ENCODE data around the gene USP25. TPM values are rescaled to one million over a fixed set of nuclear protein-coding genes. Genes with fewer than 3 reads are reported as not detected.
A peak's percentile ranks its signal among the peaks of the same experiment; 100 is the strongest.

The USP25 gene
- polyA plus RNA-seq, 1 donor (not counting 4 experiments of a cell fraction or from before 2014, with no cell fraction given) = 17.8 TPM

DNA sequence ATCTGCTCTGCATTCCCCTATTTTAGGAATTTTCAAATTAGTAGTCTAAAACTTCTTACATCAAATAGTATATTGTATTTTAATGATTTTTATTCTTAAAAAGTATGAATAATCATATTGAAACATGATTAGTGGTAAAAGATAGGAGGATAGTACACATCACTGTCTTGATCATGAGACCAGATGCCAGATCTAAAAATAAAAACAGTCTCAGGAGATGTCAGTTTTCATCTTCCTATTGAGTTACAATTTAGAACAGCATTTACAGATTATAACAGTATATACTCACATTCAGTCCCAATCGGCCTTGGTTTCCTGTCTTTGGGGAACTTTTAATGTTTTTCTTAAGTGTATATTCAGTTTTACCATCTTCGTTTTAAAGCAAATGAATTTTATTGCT, 95.9 kb downstream of the USP25 start:
- DNase-seq (ENCODE audit: low read depth, low spot score) (no peak), FAIRE-seq (no peak)
- Histone ChIP-seq H3K4me1 (ENCODE audit: control insufficient read depth, extremely low read depth, insufficient read depth, low read length) (peaks cover 3% of the 10 kb centered on the region), H3K4me3 (ENCODE audit: control insufficient read depth in 2 of 3, extremely low read depth in 1 of 3, insufficient read depth in 2 of 3, low read depth in 1 of 3, low read length in 3 of 3) (no peak overlapping the region), H3K9me1 (ENCODE audit: control insufficient read depth, extremely low read depth, insufficient read depth, low read length) (no peaks in the 10 kb centered on the region), H3K9me3 (ENCODE audit: control insufficient read depth, low read depth, low read length) (no peaks in the 10 kb centered on the region), H3K27ac (ENCODE audit: control insufficient read depth, insufficient read depth, low read length) (no peak overlapping the region), H3K9ac (ENCODE audit: control insufficient read depth, extremely low read depth, insufficient read depth, low read length) (no peak overlapping the region), H3K27me3 (ENCODE audit: control insufficient read depth, extremely low read depth, insufficient read depth, low read length) (no peaks in the 10 kb centered on the region), H2AFZ (ENCODE audit: control insufficient read depth, low read length) (no peak overlapping the region), H3K79me2 (ENCODE audit: control insufficient read depth, insufficient read depth, low read length) (no peaks in the 10 kb centered on the region), H4K20me1 (ENCODE audit: control insufficient read depth, extremely low read depth, insufficient read depth, low read length) (no peaks in the 10 kb centered on the region), H3K36me3 (ENCODE audit: control insufficient read depth in 2 of 2, extremely low read depth in 1 of 2, insufficient read depth in 2 of 2, low read length in 2 of 2) (peaks cover 0 to 6% of the 10 kb centered on the region in 2 experiments), H3K4me2 (ENCODE audit: control insufficient read depth, extremely low read depth, insufficient read depth, low read depth, low read length) (no peak overlapping the region)
- dilution Hi-C loops (cut with MboI; ENCODE audit: extremely low pct_ligation_motif_present, low sequenced_read_pairs) = no loop called here
- TF ChIP-seq EZH2 (IDR thresholded peaks at IDR 0.05; ENCODE audit: low read length) = no peak

DNA sequence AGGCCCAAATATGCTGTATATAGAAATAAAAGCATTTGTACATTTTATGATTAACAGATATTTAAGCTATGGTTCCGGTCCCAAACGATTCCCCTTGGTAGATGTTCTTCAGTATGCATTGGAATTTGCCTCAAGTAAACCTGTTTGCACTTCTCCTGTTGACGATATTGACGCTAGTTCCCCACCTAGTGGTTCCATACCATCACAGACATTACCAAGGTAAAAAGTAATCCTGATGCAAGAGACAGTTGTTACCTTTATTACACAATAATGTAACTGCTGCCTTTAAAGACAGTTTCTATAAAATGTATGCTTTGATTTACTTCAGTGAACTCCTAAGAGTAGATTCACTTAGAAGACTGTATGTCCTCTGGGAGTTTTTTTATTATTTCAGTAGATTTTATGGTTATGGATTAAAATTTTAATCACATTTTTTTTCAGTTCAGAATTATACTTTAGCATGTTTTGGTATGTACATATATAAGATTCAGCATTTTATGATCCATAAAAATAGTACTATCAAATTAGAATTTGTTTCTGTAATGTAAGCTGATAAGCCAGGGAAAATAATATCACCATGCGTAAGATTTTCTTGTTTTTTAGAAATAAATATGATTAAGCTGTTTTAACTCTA, 96.5 kb downstream of the USP25 start:
- no peaks in the 10 kb centered on the region for H3K27me3 ChIP-seq (ENCODE audit: control insufficient read depth, extremely low read depth, insufficient read depth, low read length)
- FAIRE-seq (peak; percentile 82), DNase-seq (ENCODE audit: low read depth, low spot score) (no peak)
- peaks cover 0 to 6% of the 10 kb centered on the region in 2 experiments for H3K36me3 ChIP-seq (ENCODE audit: control insufficient read depth in 2 of 2, extremely low read depth in 1 of 2, insufficient read depth in 2 of 2, low read length in 2 of 2)
- no peaks in the 10 kb centered on the region for H3K9me1 ChIP-seq (ENCODE audit: control insufficient read depth, extremely low read depth, insufficient read depth, low read length)
- peak overlapping the region; percentile 11 for H3K27ac ChIP-seq (ENCODE audit: control insufficient read depth, insufficient read depth, low read length)
- dilution Hi-C loops (cut with MboI; ENCODE audit: extremely low pct_ligation_motif_present, low sequenced_read_pairs) = no loop called here
- H3K4me2 ChIP-seq (ENCODE audit: control insufficient read depth, extremely low read depth, insufficient read depth, low read depth, low read length) = no peak overlapping the region
- H3K79me2 ChIP-seq (ENCODE audit: control insufficient read depth, insufficient read depth, low read length) = no peaks in the 10 kb centered on the region
- H2AFZ ChIP-seq (ENCODE audit: control insufficient read depth, low read length) = no peak overlapping the region
- H4K20me1 ChIP-seq (ENCODE audit: control insufficient read depth, extremely low read depth, insufficient read depth, low read length) = no peaks in the 10 kb centered on the region
- no peak overlapping the region for H3K4me3 ChIP-seq (ENCODE audit: control insufficient read depth in 2 of 3, extremely low read depth in 1 of 3, insufficient read depth in 2 of 3, low read depth in 1 of 3, low read length in 3 of 3)
- H3K9ac ChIP-seq (ENCODE audit: control insufficient read depth, extremely low read depth, insufficient read depth, low read length) = no peak overlapping the region
- TF ChIP-seq, protein P1, sequence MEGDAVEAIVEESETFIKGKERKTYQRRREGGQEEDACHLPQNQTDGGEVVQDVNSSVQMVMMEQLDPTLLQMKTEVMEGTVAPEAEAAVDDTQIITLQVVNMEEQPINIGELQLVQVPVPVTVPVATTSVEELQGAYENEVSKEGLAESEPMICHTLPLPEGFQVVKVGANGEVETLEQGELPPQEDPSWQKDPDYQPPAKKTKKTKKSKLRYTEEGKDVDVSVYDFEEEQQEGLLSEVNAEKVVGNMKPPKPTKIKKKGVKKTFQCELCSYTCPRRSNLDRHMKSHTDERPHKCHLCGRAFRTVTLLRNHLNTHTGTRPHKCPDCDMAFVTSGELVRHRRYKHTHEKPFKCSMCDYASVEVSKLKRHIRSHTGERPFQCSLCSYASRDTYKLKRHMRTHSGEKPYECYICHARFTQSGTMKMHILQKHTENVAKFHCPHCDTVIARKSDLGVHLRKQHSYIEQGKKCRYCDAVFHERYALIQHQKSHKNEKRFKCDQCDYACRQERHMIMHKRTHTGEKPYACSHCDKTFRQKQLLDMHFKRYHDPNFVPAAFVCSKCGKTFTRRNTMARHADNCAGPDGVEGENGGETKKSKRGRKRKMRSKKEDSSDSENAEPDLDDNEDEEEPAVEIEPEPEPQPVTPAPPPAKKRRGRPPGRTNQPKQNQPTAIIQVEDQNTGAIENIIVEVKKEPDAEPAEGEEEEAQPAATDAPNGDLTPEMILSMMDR (optimal IDR thresholded peaks at IDR 0.05 in 1 of 3, IDR thresholded peaks at IDR 0.05 in 1 of 3, conservative IDR thresholded peaks at IDR 0.05 in 1 of 3; ENCODE audit: extremely low read depth in 1 of 3, insufficient read depth in 2 of 3, low read length in 3 of 3) = peak; percentile 44 to 69 (median 68)
- no peak for TF ChIP-seq EZH2 (IDR thresholded peaks at IDR 0.05; ENCODE audit: low read length)
- no peaks in the 10 kb centered on the region for H3K4me1 ChIP-seq (ENCODE audit: control insufficient read depth, extremely low read depth, insufficient read depth, low read length)
- H3K9me3 ChIP-seq (ENCODE audit: control insufficient read depth, low read depth, low read length) = no peaks in the 10 kb centered on the region
